H1 (cell line): ENCODE data around the gene BABAM2. TPM values are rescaled to one million over a fixed set of nuclear protein-coding genes. Genes with fewer than 3 reads are reported as not detected.

ENCODE experiments used
- CHD2 ChIP-seq: IDR thresholded peaks from 2 replicates; pipeline ENCODE4 v1.6.1; 2012; ENCODE audit warnings: low read length, improper control_type of control experiment
- CHD7 ChIP-seq: fragments of 300-600 bp; sonication (generic); IDR thresholded peaks from 2 replicates; pipeline ENCODE4 v1.7.1; 2012; ENCODE audit warnings: low read length, moderate library complexity, mild to moderate bottlenecking, inconsistent platforms; ENCODE audit not compliant: insufficient replicate concordance
- EGR1 ChIP-seq: IDR thresholded peaks from 2 replicates; pipeline ENCODE4 v1.6.1; 2011; ENCODE audit warnings: low read depth, low read length, borderline replicate concordance
- EZH2 ChIP-seq: fragments of 200-600 bp; sonication (generic); IDR thresholded peaks from 2 replicates; pipeline ENCODE4 v1.7.1; 2012; ENCODE audit warnings: low read depth, mild to moderate bottlenecking, moderate library complexity, low read length, inconsistent platforms; ENCODE audit not compliant: severe bottlenecking
- JUN ChIP-seq: IDR thresholded peaks from 2 replicates; pipeline ENCODE4 v1.6.1; 2011; ENCODE audit warnings: low read depth, mild to moderate bottlenecking, improper control_type of control experiment, low read length
- MAFK ChIP-seq: IDR thresholded peaks from 2 replicates; pipeline ENCODE4 v1.6.1; 2012; ENCODE audit warnings: low read depth, mild to moderate bottlenecking, improper control_type of control experiment, low read length
- PHF8 ChIP-seq: fragments of 200-600 bp; sonication (generic); conservative IDR thresholded peaks from 2 replicates; pipeline ENCODE4 v1.7.1; 2012; ENCODE audit warnings: low read depth, mild to moderate bottlenecking, inconsistent platforms, low read length, moderate library complexity
- RFX5 ChIP-seq: IDR thresholded peaks from 2 replicates; pipeline ENCODE4 v1.6.1; 2011; ENCODE audit warnings: low read depth, low read length, improper control_type of control experiment, borderline replicate concordance
- SP4 ChIP-seq: IDR thresholded peaks from 2 replicates; pipeline ENCODE4 v1.6.1; 2012; ENCODE audit warnings: low read length, inconsistent platforms
- SRF ChIP-seq: IDR thresholded peaks from 2 replicates; pipeline ENCODE4 v1.6.1; 2011; ENCODE audit warnings: mild to moderate bottlenecking, low read depth, low read length, moderate library complexity
- TAF1 ChIP-seq: IDR thresholded peaks from 2 replicates; pipeline ENCODE4 v1.6.1; 2011; ENCODE audit warnings: mild to moderate bottlenecking, low read depth, low read length
- polyA plus RNA-seq, 7 experiments: library from polyadenylated mRNA; depleted of rRNA in 3 of 7; stranded (reverse) in 5 of 7; unstranded in 2 of 7; fragments of >200 nt in 5 of 7; fragments of 200-250 nt in 2 of 7; gene quantifications; 1 replicate in 5 of 7; 2 replicates in 1 of 7; 4 replicates in 1 of 7; pipeline versions ENCODE4 v1.2.1 to v1.2.3, GENCODE V29; 2011 to 2013; ENCODE audit warnings: missing spikeins in 2 of 7, mixed read lengths in 2 of 7
- total RNA-seq: library from RNA; stranded (reverse); fragmentation: NEBNext Ultra II Directional; extraction: Animal tissue kit (Norgen Biotek cat#: 25700); gene quantifications from 2 replicates; pipeline ENCODE4 v1.2.1, GENCODE V29; 2021

BABAM2 gene
- total and polyA plus RNA-seq, 2 of the 8 experiments (the other 6 are each of a cell fraction or from before 2014, with no cell fraction given), result 15.8 to 20.9 TPM

GRCh38 chr2:27875089-27875881 is 15.2 kb upstream of the BABAM2 start (continued):
- TF ChIP-seq CHD7 (no peak), SRF (no peak), EGR1 (no peak), MAFK (no peak), JUN (no peak), EZH2 (no peak), RFX5 (no peak), CHD2 (no peak), TAF1 (no peak), SP4 (no peak), PHF8 (no peak)
